Measurements from ENCODE around the gene GLOD4.

GLOD4 gene

GRCh38 chr17:733743-734142, 48.3 kb downstream of the GLOD4 start:
- DNase-seq: no peak

- peak; percentile 57 for DNase-seq
Measured at GRCh38 chr17:732902-733720, 49.0 kb downstream of the GLOD4 start.

GRCh38 chr17:732067-732901, 49.8 kb downstream of the GLOD4 start, which contains the start of gene TLCD3A:
TLCD3A (plus strand) TSS chr17:732596; CDS start chr17:732648, 52 bp downstream.
- peak; percentile 85 for DNase-seq

GRCh38 chr17:731644-732066, 50.4 kb downstream of the GLOD4 start:
- peak; percentile 49 for DNase-seq

- no peak for DNase-seq
Measured at GRCh38 chr17:728911-729310, 53.2 kb downstream of the GLOD4 start.

DNA sequence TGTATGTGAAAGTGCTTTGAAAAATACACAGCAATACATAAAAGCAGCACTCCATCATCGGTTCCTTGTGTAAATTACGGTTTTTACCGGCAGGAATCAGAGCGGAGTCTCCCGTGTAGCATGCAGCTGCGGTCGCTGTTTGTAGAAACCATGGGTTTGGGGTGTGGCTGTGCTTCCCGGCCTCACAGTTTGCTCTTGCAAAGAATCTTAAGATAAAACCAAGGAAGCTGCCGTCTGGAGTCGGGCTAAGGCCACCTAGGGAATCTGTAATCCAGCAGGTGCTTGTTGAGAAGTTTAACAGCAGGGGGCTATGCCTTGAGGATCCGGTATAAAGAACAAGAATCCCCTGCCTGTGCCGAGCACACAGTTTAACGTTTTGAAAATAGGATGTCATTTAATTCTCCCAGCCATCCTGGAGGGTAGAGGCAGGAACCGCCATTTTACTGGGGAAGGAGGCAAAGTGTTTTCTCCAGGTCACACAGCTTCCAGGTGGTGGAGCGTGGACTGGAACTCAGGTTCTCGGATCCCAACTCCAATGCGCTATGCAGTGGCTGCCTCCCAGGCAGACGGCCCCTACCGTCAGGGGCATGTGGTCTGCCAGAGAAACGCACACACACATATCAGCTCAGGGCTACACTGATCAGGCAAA, 55.7 kb downstream of the GLOD4 start:
- DNase-seq: no peak

GRCh38 chr17:725746-726145, 56.3 kb downstream of the GLOD4 start:
- DNase-seq: no peak

DNA sequence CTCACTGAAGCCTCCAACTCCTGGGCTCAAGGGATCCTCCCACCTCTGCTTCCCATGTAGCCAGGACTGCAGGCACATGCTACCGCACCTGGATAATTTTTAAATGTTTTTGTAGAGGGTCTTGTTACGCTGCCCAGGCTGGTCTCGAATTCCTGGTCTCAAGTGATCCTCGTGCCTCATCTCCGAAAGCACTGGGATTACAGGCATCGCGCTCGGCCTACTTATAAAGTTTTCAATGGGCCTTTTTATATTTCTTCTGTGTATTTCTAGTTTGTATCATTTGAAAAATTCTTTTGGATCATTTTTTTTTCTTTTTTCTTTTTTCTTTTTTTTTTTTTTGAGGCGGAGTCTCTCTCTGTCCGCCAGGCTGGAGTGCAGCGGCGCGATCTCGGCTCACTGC, 57.0 kb downstream of the GLOD4 start:
- DNase-seq: no peak

DNA sequence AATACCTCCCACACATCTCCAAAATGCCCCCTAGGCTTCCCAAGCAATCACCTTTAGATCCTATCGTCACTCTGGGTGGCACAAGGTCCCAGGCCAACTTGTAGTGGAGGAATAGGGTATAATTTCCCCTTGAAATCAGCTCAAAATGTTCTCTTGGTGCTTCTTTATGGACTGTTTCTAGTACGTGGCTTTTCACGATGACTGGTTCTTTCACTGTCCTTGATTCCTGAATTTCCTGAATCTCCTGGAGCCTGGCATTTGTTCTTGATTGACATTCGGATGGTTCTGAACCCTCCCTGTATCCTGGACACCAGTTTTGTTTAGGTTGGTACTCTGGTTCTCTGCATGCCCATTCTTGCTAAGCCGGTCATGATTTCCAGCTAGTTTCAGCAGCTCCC, 60.5 kb downstream of the GLOD4 start:
- no peak for DNase-seq

- DNase-seq: no peak
Measured at GRCh38 chr17:720706-721539, 61.2 kb downstream of the GLOD4 start.

DNA sequence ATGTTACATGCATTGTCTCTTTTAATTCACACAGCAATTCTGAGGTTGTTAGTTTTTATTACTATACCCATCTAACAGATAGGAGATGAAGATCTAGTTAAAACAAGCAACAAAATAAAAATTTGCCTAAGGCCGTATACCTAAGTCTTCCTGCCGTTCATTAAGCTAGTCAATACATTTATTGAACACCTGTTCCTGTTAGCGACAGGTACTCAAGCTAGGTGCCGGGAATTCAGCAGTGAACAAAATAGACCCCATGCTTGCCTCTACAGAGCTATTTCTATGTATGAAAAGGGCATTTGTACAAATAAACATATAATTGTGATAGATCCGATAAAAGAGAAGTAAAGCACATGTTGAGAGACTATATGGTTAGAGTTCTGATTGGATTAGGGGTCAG, 64.0 kb downstream of the GLOD4 start:
- DNase-seq: no peak

All from hematopoietic multipotent progenitor cell treated with erythropoietin and hydrocortisone succinate and interleukin-3 and kit ligand, for 4 days (in vitro differentiated cells).